ENCODE data around the gene RABEP1.

Gene RABEP1

GRCh38 chr17:5344914-5345313 lies 62.8 kb downstream of the RABEP1 start:
- TF ChIP-seq CTCF (IDR thresholded peaks at IDR 0.05; ENCODE audit: low read length, missing control alignments) = no peak
- no peak overlapping the region for H3K4me3 ChIP-seq (replicated peaks; ENCODE audit: low read depth, low read length)
- no peak for DNase-seq (ENCODE audit: low read depth)

- DNase-seq (ENCODE audit: low read depth) = no peak
- H3K4me3 ChIP-seq (replicated peaks; ENCODE audit: low read depth, low read length) = no peak overlapping the region
- TF ChIP-seq CTCF (IDR thresholded peaks at IDR 0.05; ENCODE audit: low read length, missing control alignments) = no peak
Observed at GRCh38 chr17:5352681-5353289, 70.7 kb downstream of the RABEP1 start.

GRCh38 chr17:5354310-5354709 lies 72.2 kb downstream of the RABEP1 start:
- TF ChIP-seq CTCF (IDR thresholded peaks at IDR 0.05; ENCODE audit: low read length, missing control alignments) = no peak
- no peak overlapping the region for H3K4me3 ChIP-seq (replicated peaks; ENCODE audit: low read depth, low read length)
- no peak for DNase-seq (ENCODE audit: low read depth)

- H3K4me3 ChIP-seq (replicated peaks; ENCODE audit: low read depth, low read length) = no peak overlapping the region
- DNase-seq (ENCODE audit: low read depth) = no peak
- no peak for TF ChIP-seq CTCF (IDR thresholded peaks at IDR 0.05; ENCODE audit: low read length, missing control alignments)
Observed at GRCh38 chr17:5354886-5355415, 72.9 kb downstream of the RABEP1 start.

- no peak overlapping the region for H3K4me3 ChIP-seq (replicated peaks; ENCODE audit: low read depth, low read length)
- peak; percentile 4 for DNase-seq (ENCODE audit: low read depth)
- TF ChIP-seq CTCF (IDR thresholded peaks at IDR 0.05; ENCODE audit: low read length, missing control alignments) = no peak
Observed at GRCh38 chr17:5355421-5356129, 73.5 kb downstream of the RABEP1 start.

- H3K4me3 ChIP-seq (replicated peaks; ENCODE audit: low read depth, low read length) = no peak overlapping the region
- no peak for TF ChIP-seq CTCF (IDR thresholded peaks at IDR 0.05; ENCODE audit: low read length, missing control alignments)
- no peak for DNase-seq (ENCODE audit: low read depth)
Observed at GRCh38 chr17:5361426-5361825, 79.3 kb downstream of the RABEP1 start.

All from fibroblast of pulmonary artery (primary cell).